H1 (cell line): Measurements from ENCODE around the gene DMBT1. TPM values are rescaled to one million over a fixed set of nuclear protein-coding genes. Genes with fewer than 3 reads are reported as not detected.

Source experiments
- CBX8 ChIP-seq: fragments of 300-800, 300-1000 bp; sonication (generic); IDR thresholded peaks from 2 replicates; pipeline ENCODE4 v1.7.1; 2016; ENCODE audit warnings: low read depth, low read length, borderline replicate concordance
- CHD7 ChIP-seq: fragments of 300-600 bp; sonication (generic); IDR thresholded peaks from 2 replicates; pipeline ENCODE4 v1.7.1; 2012; ENCODE audit warnings: low read length, moderate library complexity, mild to moderate bottlenecking, inconsistent platforms; ENCODE audit not compliant: insufficient replicate concordance
- polyA plus RNA-seq, 7 experiments: library from polyadenylated mRNA; depleted of rRNA in 3 of 7; stranded (reverse) in 5 of 7; unstranded in 2 of 7; fragments of >200 nt in 5 of 7; fragments of 200-250 nt in 2 of 7; gene quantifications; 1 replicate in 5 of 7; 2 replicates in 1 of 7; 4 replicates in 1 of 7; pipeline versions ENCODE4 v1.2.1 to v1.2.3, GENCODE V29; 2011 to 2013; ENCODE audit warnings: missing spikeins in 2 of 7, mixed read lengths in 2 of 7
- total RNA-seq: library from RNA; stranded (reverse); fragmentation: NEBNext Ultra II Directional; extraction: Animal tissue kit (Norgen Biotek cat#: 25700); gene quantifications from 2 replicates; pipeline ENCODE4 v1.2.1, GENCODE V29; 2021

Gene DMBT1
- total and polyA plus RNA-seq, 2 of the 8 experiments (the other 6 are each of a cell fraction or from before 2014, with no cell fraction given) = 0.03 TPM; not detected in 1

GRCh38 chr10:122588381-122588780, 27.8 kb downstream of the DMBT1 start (continued):
- TF ChIP-seq CHD7 (no peak), CBX8 (no peak)
